KMS-11 (cell line): ENCODE measurements around the gene ITGAV.

ENCODE experiments used
- H2AFZ ChIP-seq: fragments of 200-600 bp; sonication (generic); 2 replicates; pipeline ENCODE4 v1.6.1; 2016; ENCODE audit warnings: antibody characterized with exemption, mixed run types, low read depth
- H3K27ac ChIP-seq: fragments of 200-600 bp; sonication (generic); 2 replicates; pipeline ENCODE4 v1.6.1; 2016; ENCODE audit warnings: mild to moderate bottlenecking, mixed run types
- H3K27me3 ChIP-seq: fragments of 200-600 bp; sonication (generic); 2 replicates; pipeline ENCODE4 v1.6.1; 2017; ENCODE audit warnings: mild to moderate bottlenecking, low read depth, mixed run types, moderate library complexity; ENCODE audit not compliant: insufficient read depth
- H3K36me3 ChIP-seq: fragments of 200-600 bp; sonication (generic); 2 replicates; pipeline ENCODE4 v1.6.1; 2017; ENCODE audit warnings: mild to moderate bottlenecking, mixed run types; ENCODE audit not compliant: insufficient read depth
- H3K4me1 ChIP-seq: fragments of 200-600 bp; sonication (generic); 2 replicates; pipeline ENCODE4 v1.6.1; 2016; ENCODE audit warnings: mild to moderate bottlenecking, low read depth, mixed run types; ENCODE audit not compliant: poor library complexity, severe bottlenecking
- H3K4me2 ChIP-seq: fragments of 200-600 bp; sonication (generic); 2 replicates; pipeline ENCODE4 v1.7.0; 2016; ENCODE audit warnings: mild to moderate bottlenecking, mixed run types
- H3K4me3 ChIP-seq: fragments of 200-600 bp; sonication (generic); IDR thresholded peaks from 2 replicates; pipeline ENCODE4 v1.6.1; 2017; ENCODE audit warnings: low read depth, low read length, mixed read lengths; ENCODE audit not compliant: insufficient read depth
- H3K79me2 ChIP-seq: fragments of 200-600 bp; sonication (generic); 2 replicates; pipeline ENCODE4 v1.6.1; 2016; ENCODE audit warnings: low read depth, mixed run types; ENCODE audit not compliant: insufficient read depth
- H3K9ac ChIP-seq: fragments of 200-600 bp; sonication (generic); 2 replicates; pipeline ENCODE4 v1.6.1; 2016; ENCODE audit warnings: mild to moderate bottlenecking, mixed run types
- H4K20me1 ChIP-seq: fragments of 200-600 bp; sonication (generic); 2 replicates; pipeline ENCODE4 v1.6.1; 2016; ENCODE audit warnings: mild to moderate bottlenecking, mixed run types; ENCODE audit not compliant: insufficient read depth
- CTCF ChIP-seq: fragments of 200-600 bp; sonication (generic); conservative IDR thresholded peaks from 2 replicates; pipeline ENCODE4 v1.6.1; 2017; ENCODE audit warnings: low read depth, mild to moderate bottlenecking, antibody characterized with exemption, low read length, moderate library complexity, mixed read lengths

Gene ITGAV

GRCh38 chr2:186691231-186691630, 101.4 kb downstream of the ITGAV start:
- Histone ChIP-seq H3K27ac (no peak overlapping the region), H3K9ac (no peak overlapping the region), H3K36me3 (no peaks in the 10 kb centered on the region), H3K4me1 (peaks cover 24% of the 10 kb centered on the region), H4K20me1 (no peaks in the 10 kb centered on the region), H3K79me2 (no peaks in the 10 kb centered on the region), H3K4me2 (no peak overlapping the region), H2AFZ (no peak overlapping the region), H3K4me3 (no peak overlapping the region), H3K27me3 (no peaks in the 10 kb centered on the region)
- TF ChIP-seq CTCF, result no peak

GRCh38 chr2:186691900-186692299, 102.0 kb downstream of the ITGAV start:
- Histone ChIP-seq H3K36me3 (no peaks in the 10 kb centered on the region), H3K4me3 (no peak overlapping the region), H3K27ac (no peak overlapping the region), H2AFZ (no peak overlapping the region), H3K27me3 (no peaks in the 10 kb centered on the region), H3K9ac (no peak overlapping the region), H4K20me1 (no peaks in the 10 kb centered on the region), H3K4me1 (peaks cover 27% of the 10 kb centered on the region), H3K4me2 (no peak overlapping the region), H3K79me2 (no peaks in the 10 kb centered on the region)
- no peak for TF ChIP-seq CTCF

GRCh38 chr2:186693446-186693832, 103.6 kb downstream of the ITGAV start:
- peak overlapping the region; percentile 73 for H3K4me3 ChIP-seq
- peak overlapping the region; percentile 95 for H3K4me2 ChIP-seq
- H4K20me1 ChIP-seq, result no peaks in the 10 kb centered on the region
- peaks cover 27% of the 10 kb centered on the region for H3K4me1 ChIP-seq
- no peaks in the 10 kb centered on the region for H3K79me2 ChIP-seq
- no peak for TF ChIP-seq CTCF
- peak overlapping the region; percentile 86 for H2AFZ ChIP-seq
- no peaks in the 10 kb centered on the region for H3K36me3 ChIP-seq
- no peaks in the 10 kb centered on the region for H3K27me3 ChIP-seq
- no peak overlapping the region for H3K27ac ChIP-seq
- H3K9ac ChIP-seq, result peak overlapping the region; percentile 63; the same call in 1 of the 2 replicates

- Histone ChIP-seq H3K36me3 (no peaks in the 10 kb centered on the region), H3K79me2 (no peaks in the 10 kb centered on the region), H3K4me1 (peaks cover 27% of the 10 kb centered on the region), H3K9ac (peak overlapping the region; percentile 63; the same call in 1 of the 2 replicates), H3K27me3 (no peaks in the 10 kb centered on the region), H2AFZ (peak overlapping the region; percentile 86; the same call in 1 of the 2 replicates), H3K4me3 (peak overlapping the region; percentile 9), H3K4me2 (peak overlapping the region; percentile 95), H4K20me1 (no peaks in the 10 kb centered on the region), H3K27ac (no peak overlapping the region; the same call in 1 of the 2 replicates)
- TF ChIP-seq CTCF, result no peak
Measured at GRCh38 chr2:186695081-186695756, 105.4 kb downstream of the ITGAV start.
